Measurements from ENCODE around the gene RNLS. TPM values are rescaled to one million over a fixed set of nuclear protein-coding genes. Genes with fewer than 3 reads are reported as not detected.

RNLS gene
- total RNA-seq, 4 donors from 2014 or later: 8.7 to 19.7 (median 12.9) TPM

GRCh38 chr10:88512599-88512998, 70.5 kb downstream of the RNLS start:
- Histone ChIP-seq H3K27me3 (no peaks in the 10 kb centered on the region), H3K36me3 (no peaks in the 10 kb centered on the region), H3K4me3 (no peak overlapping the region), H3K9me3 (no peaks in the 10 kb centered on the region), H3K27ac (no peak overlapping the region), H3K4me1 (no peaks in the 10 kb centered on the region)
- intact Hi-C loops (cut with DNase I; ENCODE audit: low total_unique reads): no loop called here
- no peak for DNase-seq
- TF ChIP-seq, protein P1, sequence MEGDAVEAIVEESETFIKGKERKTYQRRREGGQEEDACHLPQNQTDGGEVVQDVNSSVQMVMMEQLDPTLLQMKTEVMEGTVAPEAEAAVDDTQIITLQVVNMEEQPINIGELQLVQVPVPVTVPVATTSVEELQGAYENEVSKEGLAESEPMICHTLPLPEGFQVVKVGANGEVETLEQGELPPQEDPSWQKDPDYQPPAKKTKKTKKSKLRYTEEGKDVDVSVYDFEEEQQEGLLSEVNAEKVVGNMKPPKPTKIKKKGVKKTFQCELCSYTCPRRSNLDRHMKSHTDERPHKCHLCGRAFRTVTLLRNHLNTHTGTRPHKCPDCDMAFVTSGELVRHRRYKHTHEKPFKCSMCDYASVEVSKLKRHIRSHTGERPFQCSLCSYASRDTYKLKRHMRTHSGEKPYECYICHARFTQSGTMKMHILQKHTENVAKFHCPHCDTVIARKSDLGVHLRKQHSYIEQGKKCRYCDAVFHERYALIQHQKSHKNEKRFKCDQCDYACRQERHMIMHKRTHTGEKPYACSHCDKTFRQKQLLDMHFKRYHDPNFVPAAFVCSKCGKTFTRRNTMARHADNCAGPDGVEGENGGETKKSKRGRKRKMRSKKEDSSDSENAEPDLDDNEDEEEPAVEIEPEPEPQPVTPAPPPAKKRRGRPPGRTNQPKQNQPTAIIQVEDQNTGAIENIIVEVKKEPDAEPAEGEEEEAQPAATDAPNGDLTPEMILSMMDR (IDR thresholded peaks at IDR 0.05): no peak
- no peak for TF ChIP-seq POLR2A (IDR thresholded peaks at IDR 0.05)

- Histone ChIP-seq H3K9me3 (no peaks in the 10 kb centered on the region), H3K4me1 (no peaks in the 10 kb centered on the region), H3K36me3 (no peaks in the 10 kb centered on the region), H3K4me3 (no peak overlapping the region), H3K27me3 (no peaks in the 10 kb centered on the region), H3K27ac (no peak overlapping the region)
- intact Hi-C loops (cut with DNase I; ENCODE audit: low total_unique reads): no loop called here
- DNase-seq: no peak
- no peak for TF ChIP-seq POLR2A (IDR thresholded peaks at IDR 0.05)
- TF ChIP-seq, protein P1 (IDR thresholded peaks at IDR 0.05): no peak
Observed at GRCh38 chr10:88508796-88509195, 74.3 kb downstream of the RNLS start.

GRCh38 chr10:88507826-88508453, 75.2 kb downstream of the RNLS start:
- H3K27me3 ChIP-seq: no peaks in the 10 kb centered on the region
- H3K27ac ChIP-seq: peak overlapping the region in 1 of 2 donors; percentile 5
- no peaks in the 10 kb centered on the region for H3K36me3 ChIP-seq
- intact Hi-C loops (cut with DNase I; ENCODE audit: low total_unique reads): no loop called here
- H3K4me1 ChIP-seq: no peaks in the 10 kb centered on the region
- no peak for TF ChIP-seq POLR2A (IDR thresholded peaks at IDR 0.05)
- TF ChIP-seq, protein P1 (IDR thresholded peaks at IDR 0.05): no peak
- no peak for DNase-seq
- H3K4me3 ChIP-seq: no peak overlapping the region
- H3K9me3 ChIP-seq: no peaks in the 10 kb centered on the region

DNA sequence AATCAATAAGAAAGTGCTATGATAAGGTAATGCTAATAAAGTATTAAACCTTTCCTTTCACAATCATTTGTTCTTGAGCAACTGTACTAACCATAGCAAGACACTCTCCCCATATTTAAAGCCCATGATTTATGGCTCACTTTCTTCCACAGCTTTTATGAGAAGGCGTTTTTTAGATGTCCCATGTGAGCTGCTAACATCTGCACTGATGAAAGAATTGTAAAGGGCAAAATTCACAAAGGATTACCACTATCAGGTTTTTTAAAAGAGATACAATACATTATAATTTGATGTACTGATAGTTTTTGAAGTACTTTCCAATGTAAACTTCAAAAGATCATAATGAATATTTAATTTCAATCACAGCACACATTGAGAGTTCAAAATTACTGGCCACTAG, 75.7 kb downstream of the RNLS start:
- TF ChIP-seq POLR2A (IDR thresholded peaks at IDR 0.05): no peak
- TF ChIP-seq, protein P1 (IDR thresholded peaks at IDR 0.05): no peak
- Histone ChIP-seq H3K27me3 (no peaks in the 10 kb centered on the region), H3K27ac (peak overlapping the region; percentile 23 to 29), H3K9me3 (no peaks in the 10 kb centered on the region), H3K36me3 (no peaks in the 10 kb centered on the region), H3K4me3 (no peak overlapping the region), H3K4me1 (no peaks in the 10 kb centered on the region)
- intact Hi-C loops (cut with DNase I; ENCODE audit: low total_unique reads): no loop called here
- DNase-seq: peak in 1 of 2 donors; percentile 22

GRCh38 chr10:88505680-88506215, 77.4 kb downstream of the RNLS start:
- H3K9me3 ChIP-seq: no peaks in the 10 kb centered on the region
- DNase-seq: no peak
- no peaks in the 10 kb centered on the region for H3K4me1 ChIP-seq
- H3K27me3 ChIP-seq: no peaks in the 10 kb centered on the region
- no peaks in the 10 kb centered on the region for H3K36me3 ChIP-seq
- TF ChIP-seq, protein P1 (IDR thresholded peaks at IDR 0.05): no peak
- no peak for TF ChIP-seq POLR2A (IDR thresholded peaks at IDR 0.05)
- H3K4me3 ChIP-seq: no peak overlapping the region
- intact Hi-C loops (cut with DNase I; ENCODE audit: low total_unique reads): no loop called here
- no peak overlapping the region for H3K27ac ChIP-seq
